GM20000 (cell line): Measurements from ENCODE around the gene CYP2A7.
"Not testable (repeated sequence)": the region's sequence is repeated elsewhere in the genome, so short reads cannot be mapped to it uniquely, and the experiment has no call there.

Experiments
- DNase-seq: peaks from one replicate; pipeline ENCODE4 v3.0.0; 2012; ENCODE audit warnings: low spot score
- CTCF ChIP-seq: IDR thresholded peaks from 2 replicates; pipeline ENCODE4 v1.5.1; 2012; ENCODE audit warnings: mild to moderate bottlenecking, control low read depth; ENCODE audit errors: extremely low read depth, missing control alignments

CYP2A7 gene

GRCh38 chr19:40836754-40837429, 45.1 kb downstream of the CYP2A7 start:
- no peak for DNase-seq
- TF ChIP-seq CTCF: no peak

GRCh38 chr19:40833728-40834533, 48.1 kb downstream of the CYP2A7 start:
- not testable (repeated sequence) for DNase-seq

DNA sequence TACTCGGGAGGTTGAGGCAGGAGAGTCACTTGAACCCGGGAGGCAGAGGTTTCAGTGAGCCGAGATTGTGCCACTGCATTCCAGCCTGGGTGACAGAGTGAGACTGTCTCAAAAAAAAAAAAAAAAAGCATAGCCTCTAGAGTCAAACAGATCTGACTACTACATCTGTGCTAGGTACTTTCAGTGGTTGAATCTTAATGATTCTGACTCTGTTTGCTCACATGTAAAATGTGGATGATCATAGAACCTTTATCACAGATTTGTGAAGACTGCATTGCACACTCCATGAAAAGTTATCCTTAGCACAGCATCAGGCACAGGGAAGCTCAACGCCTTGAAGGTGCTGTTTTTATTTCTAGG, 49.6 kb downstream of the CYP2A7 start:
- not testable (repeated sequence) for DNase-seq

GRCh38 chr19:40831502-40832430, 50.3 kb downstream of the CYP2A7 start:
- no peak for TF ChIP-seq CTCF
- DNase-seq: no peak

DNA sequence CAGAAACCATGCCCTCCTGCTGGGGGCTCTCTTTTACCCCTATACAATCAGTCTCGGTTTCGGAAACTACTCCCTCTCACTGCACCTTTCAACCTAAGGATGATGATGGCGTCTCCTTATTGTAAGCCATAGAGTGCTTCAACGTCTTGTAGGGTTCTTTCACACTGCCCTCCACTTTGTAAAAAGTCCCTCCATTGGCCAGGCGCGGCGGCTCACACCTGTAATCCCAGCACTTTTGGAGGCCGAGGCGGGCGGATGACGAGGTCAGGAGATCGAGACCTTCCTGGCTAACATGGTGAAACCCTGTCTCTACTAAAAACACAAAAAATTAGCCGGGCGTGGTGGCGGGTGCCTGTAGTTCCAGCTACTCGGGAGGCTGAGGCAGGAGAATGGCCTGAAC, 51.3 kb downstream of the CYP2A7 start:
- DNase-seq: not testable (repeated sequence)

DNA sequence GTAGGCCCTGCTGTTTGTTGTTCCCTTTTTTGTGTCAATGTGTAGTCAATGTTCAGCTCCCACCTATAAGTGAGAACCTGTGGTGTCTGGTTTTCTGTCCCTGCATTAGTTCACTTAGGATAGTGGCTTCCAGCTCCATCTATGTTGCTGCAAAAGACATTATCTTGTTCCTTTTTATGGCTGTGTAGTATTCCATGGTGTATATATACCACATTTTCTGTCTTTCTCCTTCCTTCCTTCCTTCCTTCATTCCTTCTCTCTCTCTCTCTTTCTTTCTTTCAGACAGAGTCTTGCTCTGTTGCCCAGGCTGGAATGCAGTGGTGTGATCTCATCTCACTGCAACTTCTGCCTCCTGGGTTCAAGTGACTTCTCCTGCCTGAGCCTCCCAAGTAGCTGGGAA, 52.8 kb downstream of the CYP2A7 start:
- TF ChIP-seq CTCF: no peak
- no peak for DNase-seq

DNA sequence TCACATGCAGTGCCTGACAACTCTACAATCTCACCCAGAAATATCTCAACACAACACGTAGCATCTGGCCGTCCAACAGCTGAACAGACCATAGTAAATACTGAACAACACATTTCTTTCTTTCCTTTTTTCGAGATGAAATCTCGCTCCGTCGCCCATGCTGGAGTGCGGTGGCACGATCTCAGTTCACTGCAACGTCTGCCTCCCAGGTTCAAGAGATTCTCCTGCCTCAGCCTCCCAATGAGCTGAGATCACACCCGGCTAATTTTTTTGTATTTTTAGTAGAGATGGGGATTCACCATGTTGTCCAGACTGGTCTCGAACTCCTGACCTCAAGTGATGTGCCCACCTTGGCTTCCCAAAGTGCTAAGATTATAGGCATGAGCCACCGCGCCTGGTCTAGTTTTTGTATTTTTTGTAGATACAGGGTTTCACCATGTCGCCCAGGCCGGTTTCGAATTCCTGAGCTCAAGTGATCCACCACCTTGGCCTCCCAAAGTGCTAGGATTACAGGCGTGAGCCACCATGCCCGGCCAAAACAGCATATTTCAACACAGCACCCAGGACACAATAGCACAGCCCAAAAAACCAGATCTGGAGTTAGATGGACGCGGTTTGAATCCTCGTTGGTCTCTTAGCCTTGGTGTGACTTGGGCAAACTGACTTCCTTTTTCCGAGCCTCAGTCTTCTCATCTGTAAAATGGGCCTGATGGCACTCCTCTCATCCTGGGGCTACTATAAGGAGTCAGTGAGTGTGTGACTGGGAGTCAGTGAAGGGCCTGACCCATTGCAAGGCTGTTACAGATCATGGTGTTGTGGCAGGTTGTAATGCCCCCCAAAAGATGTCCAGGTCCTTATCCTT, 54.4 kb downstream of the CYP2A7 start:
- no peak for DNase-seq
- TF ChIP-seq CTCF: no peak

GRCh38 chr19:40826699-40827385, 55.2 kb downstream of the CYP2A7 start:
- not testable (repeated sequence) for DNase-seq

- DNase-seq: not testable (repeated sequence)
These were observed 55.7 kb downstream of the CYP2A7 start for GRCh38 chr19:40826312-40826698.

DNA sequence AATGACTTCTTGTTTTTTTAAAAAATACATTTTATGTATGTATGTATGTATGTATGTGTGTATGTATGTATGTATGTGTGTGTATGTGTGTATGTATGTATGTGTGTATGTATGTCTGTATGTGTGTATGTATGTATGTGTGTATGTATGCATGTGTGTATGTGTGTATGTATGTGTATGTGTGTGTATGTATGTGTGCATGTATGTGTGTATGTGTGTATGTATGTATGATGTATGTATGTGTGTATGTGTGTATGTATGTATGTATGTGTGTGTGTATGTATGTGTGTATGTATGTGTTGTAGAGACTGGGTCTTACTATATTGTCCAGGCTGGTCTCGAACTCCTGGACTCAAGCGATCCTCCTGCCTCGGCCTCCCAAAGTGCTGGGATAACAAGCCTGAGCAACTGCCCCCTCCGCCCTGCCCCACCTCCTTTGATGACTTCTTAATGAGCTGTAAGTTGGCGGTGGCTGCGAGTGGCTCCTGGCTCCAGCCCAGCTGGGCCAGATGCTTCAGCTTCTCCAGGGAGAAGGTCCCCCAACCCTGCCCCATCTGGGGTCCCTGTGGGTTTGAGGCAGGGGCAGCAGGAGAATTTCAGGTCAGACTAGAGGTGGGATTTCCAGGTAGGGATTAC, 56.5 kb downstream of the CYP2A7 start:
- not testable (repeated sequence) for DNase-seq
